HG03108 (cell line): ENCODE data around the gene SLC35G1.
A peak's percentile ranks its signal among the peaks of the same experiment; 100 is the strongest.

Experiments used
- ATAC-seq: cut with Tn5 transposase; IDR thresholded peaks from one replicate; pipeline ENCODE4 v1.9.1; 2021; ENCODE audit warnings: moderate library complexity; ENCODE audit not compliant: unreplicated experiment

The SLC35G1 gene

GRCh38 chr10:93893646-93894515, at the start of gene SLC35G1:
TSS of gene SLC35G1 (plus strand) at chr10:93893978. CDS start at chr10:93894034, 56 bp downstream.
- peak; percentile 95 for ATAC-seq

GRCh38 chr10:93844979-93845626, 48.7 kb upstream of the SLC35G1 start:
- ATAC-seq, result no peak

- no peak for ATAC-seq
Measured at GRCh38 chr10:93849593-93849992, 44.2 kb upstream of the SLC35G1 start.

GRCh38 chr10:93850031-93851015, 43.5 kb upstream of the SLC35G1 start:
- no peak for ATAC-seq

- ATAC-seq, result no peak
Measured at GRCh38 chr10:93851169-93851568, 42.6 kb upstream of the SLC35G1 start.

- ATAC-seq, result no peak
Measured at GRCh38 chr10:93852476-93853095, 41.2 kb upstream of the SLC35G1 start.

- ATAC-seq, result no peak
Measured at GRCh38 chr10:93854975-93855374, 38.8 kb upstream of the SLC35G1 start.

- ATAC-seq, result no peak
Measured at GRCh38 chr10:93856349-93857145, 37.2 kb upstream of the SLC35G1 start.

- no peak for ATAC-seq
Measured at GRCh38 chr10:93859049-93859655, 34.6 kb upstream of the SLC35G1 start.

- ATAC-seq, result no peak
Measured at GRCh38 chr10:93861825-93862224, 32.0 kb upstream of the SLC35G1 start.

- no peak for ATAC-seq
Measured at GRCh38 chr10:93865794-93866425, 27.9 kb upstream of the SLC35G1 start.

- no peak for ATAC-seq
Measured at GRCh38 chr10:93867525-93867924, 26.3 kb upstream of the SLC35G1 start.

- ATAC-seq, result no peak
Measured at GRCh38 chr10:93871671-93872204, 22.0 kb upstream of the SLC35G1 start.

GRCh38 chr10:93872375-93873158, 21.2 kb upstream of the SLC35G1 start:
- no peak for ATAC-seq

- ATAC-seq, result no peak
Measured at GRCh38 chr10:93873420-93874115, 20.2 kb upstream of the SLC35G1 start.

- no peak for ATAC-seq
Measured at GRCh38 chr10:93874309-93875031, 19.3 kb upstream of the SLC35G1 start.

GRCh38 chr10:93875032-93875358, 18.8 kb upstream of the SLC35G1 start:
- no peak for ATAC-seq
